GM21515 (cell line): Measurements from ENCODE around the gene APBB3.
A peak's percentile ranks its signal among the peaks of the same experiment; 100 is the strongest.

Source experiments
- ATAC-seq: cut with Tn5 transposase; IDR thresholded peaks from one replicate; pipeline ENCODE4 v1.9.1; 2021; ENCODE audit not compliant: unreplicated experiment

The APBB3 gene

DNA sequence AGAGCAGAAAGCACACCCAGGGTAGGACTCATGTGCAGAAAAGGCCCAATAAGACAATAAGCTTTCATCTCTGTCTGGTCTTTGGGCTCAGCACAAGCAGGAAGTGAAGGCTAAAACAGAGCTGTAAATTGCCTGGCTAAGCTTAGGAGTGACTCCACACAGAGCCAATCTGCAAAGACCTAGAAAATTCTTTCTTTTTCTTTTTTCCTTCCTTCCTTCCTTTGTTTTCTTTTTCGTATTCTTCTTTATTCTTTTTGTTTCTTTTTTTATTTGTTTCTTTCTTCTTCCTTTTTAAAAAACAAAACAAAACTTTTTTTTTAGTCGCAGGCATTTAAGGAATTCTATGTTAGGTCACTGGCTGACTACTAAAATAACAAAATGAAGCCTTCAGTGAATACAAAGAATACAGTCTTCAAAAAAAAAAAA, 12.4 kb upstream of the APBB3 start:
- ATAC-seq: no peak

DNA sequence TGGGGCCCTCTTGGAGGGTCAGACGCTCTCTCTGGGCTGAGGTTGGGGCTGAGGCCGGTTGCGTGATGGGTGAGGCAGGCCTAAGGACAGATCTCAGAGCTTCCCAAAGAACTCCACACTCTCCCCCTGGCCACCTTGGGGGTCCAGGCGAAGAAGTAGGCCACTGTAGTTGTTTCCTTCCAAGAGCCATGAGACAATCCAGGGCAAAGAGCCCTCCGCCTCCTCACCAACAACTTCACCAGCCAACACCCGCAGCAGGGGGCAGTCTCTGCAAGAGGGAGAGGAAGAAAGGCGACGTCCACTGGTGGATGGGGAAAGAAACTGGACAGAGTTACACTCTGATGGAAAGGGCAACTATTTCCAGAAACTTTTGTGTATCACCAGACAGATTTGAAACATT, 10.9 kb upstream of the APBB3 start:
- no peak for ATAC-seq

DNA sequence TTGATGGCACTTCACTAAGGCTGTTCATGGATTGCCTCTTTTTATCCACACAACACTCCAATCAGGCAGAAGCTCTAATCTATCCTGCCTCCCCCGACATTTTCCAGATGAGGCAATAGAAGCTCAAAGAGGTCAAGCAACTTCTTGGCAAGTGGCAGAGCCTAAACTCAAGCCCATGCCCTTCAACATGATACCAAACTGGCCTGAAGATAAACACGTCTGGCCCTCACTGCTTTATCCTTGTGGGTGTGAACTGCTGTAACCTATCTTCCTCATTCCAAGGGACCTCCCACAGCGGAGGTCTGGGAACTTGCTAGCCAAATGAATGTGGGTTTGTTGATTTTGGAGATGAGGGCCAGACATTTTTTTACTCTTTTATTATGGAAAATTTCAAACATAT, 9.8 kb upstream of the APBB3 start:
- no peak for ATAC-seq

GRCh38 chr5:140573683-140574082, 9.3 kb upstream of the APBB3 start:
- ATAC-seq: no peak

- ATAC-seq: no peak
These were observed 6.7 kb upstream of the APBB3 start for GRCh38 chr5:140571105-140571504.

DNA sequence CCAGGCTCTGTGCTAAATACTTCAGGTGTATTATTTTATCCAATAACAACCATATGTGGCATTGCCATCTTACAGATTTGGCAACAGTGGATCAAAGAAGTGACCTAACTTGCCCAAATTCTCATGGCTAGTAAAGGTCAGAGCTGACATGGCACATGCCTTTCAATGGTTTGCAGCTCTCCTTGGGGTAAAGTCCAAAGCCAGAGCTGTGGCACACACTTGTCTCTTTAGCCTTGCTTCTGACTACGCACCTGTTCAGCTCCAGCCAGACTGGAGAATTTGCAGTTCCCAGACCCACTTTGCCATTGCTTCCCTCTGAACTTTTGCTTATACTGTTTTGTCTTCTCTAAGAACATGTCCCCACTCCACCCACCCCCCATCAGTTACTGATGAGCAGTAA, 6.1 kb upstream of the APBB3 start:
- no peak for ATAC-seq

- no peak for ATAC-seq
These were observed 5.7 kb upstream of the APBB3 start for GRCh38 chr5:140570058-140570457.

DNA sequence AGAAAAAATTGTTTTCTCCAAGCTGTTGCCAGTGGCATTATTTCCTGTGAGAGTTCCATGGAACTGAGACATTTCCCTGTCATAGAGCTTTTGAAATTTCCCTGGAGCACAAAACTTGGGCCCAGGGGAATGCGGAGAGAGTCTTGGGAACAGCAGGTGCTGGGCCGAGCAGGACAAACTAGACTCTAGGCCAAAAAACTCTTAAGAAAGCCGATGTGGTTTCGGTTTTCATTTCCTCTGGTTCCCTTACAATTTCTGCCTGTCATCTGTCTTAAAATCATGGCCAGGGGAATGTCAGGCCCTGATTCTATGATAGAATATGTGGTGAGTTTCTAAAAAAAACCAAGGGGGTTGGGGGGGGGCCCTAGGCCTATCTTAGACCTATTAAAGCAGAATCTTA, 4.8 kb upstream of the APBB3 start:
- ATAC-seq: peak; percentile 21

- ATAC-seq: no peak
These were observed 4.2 kb upstream of the APBB3 start for GRCh38 chr5:140568443-140569063.

DNA sequence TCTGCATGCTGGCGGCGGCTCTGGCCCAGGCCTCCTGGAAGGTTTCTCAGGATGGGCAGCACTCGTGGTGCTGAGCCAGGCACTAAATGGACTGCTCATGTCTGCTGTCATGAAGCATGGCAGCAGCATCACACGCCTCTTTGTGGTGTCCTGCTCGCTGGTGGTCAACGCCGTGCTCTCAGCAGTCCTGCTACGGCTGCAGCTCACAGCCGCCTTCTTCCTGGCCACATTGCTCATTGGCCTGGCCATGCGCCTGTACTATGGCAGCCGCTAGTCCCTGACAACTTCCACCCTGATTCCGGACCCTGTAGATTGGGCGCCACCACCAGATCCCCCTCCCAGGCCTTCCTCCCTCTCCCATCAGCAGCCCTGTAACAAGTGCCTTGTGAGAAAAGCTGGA, 3.5 kb upstream of the APBB3 start:
- ATAC-seq: no peak

GRCh38 chr5:140567136-140567818, 2.9 kb upstream of the APBB3 start:
- ATAC-seq: no peak

GRCh38 chr5:140566665-140567064, 2.3 kb upstream of the APBB3 start:
- ATAC-seq: no peak

GRCh38 chr5:140565780-140566095, 1.3 kb upstream of the APBB3 start:
- ATAC-seq: no peak

GRCh38 chr5:140565024-140565779, 804 bp upstream of the APBB3 start:
- no peak for ATAC-seq

DNA sequence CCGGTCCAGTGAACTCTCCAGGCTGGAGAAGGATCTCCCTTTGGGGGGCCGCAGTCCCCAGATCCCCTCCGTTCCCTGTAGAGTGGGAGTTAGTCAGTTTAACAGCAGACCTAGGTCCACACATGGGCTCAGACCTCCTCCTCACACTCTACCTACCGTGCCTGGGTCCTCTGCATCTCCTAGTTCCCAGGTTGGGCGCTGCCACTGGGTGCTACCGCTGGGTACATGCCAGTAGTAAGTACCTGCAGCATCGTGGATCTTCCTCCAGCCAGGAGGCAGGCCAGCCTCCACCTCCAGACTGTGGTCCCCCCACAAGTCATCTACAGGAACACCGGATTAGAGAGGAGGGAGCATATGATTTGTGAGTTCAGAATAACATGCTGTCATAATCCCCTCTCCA, 802 bp downstream of the APBB3 start:
- no peak for ATAC-seq

GRCh38 chr5:140561753-140562523, 2.5 kb downstream of the APBB3 start:
- ATAC-seq: no peak

DNA sequence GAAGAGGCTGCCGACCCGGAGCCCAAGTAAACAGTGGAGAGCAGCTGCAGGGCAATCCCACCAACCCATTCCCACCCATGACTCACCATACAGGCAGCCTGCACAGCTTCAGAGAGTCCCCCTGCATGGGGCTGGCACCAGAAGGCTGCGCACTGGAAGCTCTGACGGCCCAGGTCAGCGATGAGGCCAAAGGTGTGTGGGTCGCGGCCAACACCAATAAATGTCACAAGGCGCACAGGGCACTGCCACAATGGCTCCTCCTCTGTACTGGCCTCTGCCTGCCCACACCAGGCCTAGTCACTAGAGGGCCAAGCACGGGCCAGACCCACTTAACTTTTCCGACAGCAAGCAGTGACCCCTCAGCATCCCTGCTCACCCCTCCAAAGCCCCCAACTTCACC, 4.2 kb downstream of the APBB3 start:
- ATAC-seq: no peak

DNA sequence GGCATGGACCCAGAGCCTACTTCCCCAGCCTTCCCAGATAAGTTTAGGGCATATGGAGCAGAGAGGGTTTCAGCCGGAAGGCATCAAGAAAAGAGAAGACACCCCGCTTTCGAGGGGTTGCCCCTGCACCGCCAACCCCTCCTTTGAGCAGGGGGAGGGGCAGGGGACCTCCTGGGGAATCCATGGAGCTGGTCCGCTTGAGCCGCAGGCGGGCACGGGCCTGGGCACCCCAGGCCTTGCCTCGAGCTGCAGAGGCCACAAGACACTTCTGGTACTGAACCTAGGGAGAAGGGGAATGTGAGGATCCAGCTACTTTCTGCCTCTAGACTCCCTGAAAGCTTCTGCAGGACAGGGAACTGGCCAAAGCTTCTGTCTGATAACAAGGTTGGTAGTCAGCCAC, 5.9 kb downstream of the APBB3 start:
- no peak for ATAC-seq

GRCh38 chr5:140557965-140558364, 6.4 kb downstream of the APBB3 start:
- ATAC-seq: no peak

- peak; percentile 94 for ATAC-seq
These were observed 7.1 kb downstream of the APBB3 start, which contains the start of gene SRA1 for GRCh38 chr5:140557136-140557805. Gene SRA1 (minus strand): TSS chr5:140557473. CDS start chr5:140557452, 21 bp downstream.

DNA sequence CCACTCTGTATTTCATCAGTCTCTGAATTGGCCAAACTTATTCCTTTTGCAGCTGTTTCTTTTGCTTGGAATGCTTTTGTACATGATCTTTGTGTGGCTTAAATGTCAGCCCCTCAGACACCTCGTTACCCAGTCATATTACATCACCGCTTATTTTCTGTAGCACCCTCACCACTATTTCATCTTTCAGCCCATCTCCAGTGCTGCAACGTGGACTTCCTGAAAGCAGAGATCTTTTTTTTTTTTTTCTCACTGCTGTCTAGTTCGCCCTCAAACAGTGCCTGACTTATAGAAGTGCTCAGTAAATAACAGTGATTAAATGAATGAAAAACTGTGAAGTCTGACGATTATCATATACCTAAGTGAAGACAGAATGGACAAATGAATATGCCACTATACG, 8.0 kb downstream of the APBB3 start:
- no peak for ATAC-seq
